Endothelial cell of umbilical vein (primary cell): ENCODE results near the gene KCNH6. TPM values are rescaled to one million over a fixed set of nuclear protein-coding genes. Genes with fewer than 3 reads are reported as not detected.

ENCODE experiments used
- BruUV-seq: library from RNA; stranded (reverse); fragments of 400-500 nt; replicated peaks from 2 replicates; lab custom pipeline; 2021; lab: Mats Ljungman, UMichigan
- CTCF ChIA-PET: fragments of 300-600, 350-600 bp; sonication (Branson Sonifier 250); formaldehyde crosslinking; loops from one replicate; lab custom pipeline; 2021; ENCODE audit warnings: antibody characterized with exemption, inconsistent platforms; lab: Charles Lee
- POLR2A ChIA-PET: fragments of 300-600, 350-600 bp; sonication (Branson Sonifier 250); formaldehyde crosslinking; loops from one replicate; lab custom pipeline; 2021; ENCODE audit warnings: antibody characterized with exemption, inconsistent platforms; lab: Charles Lee
- DNase-seq: peaks from one replicate; pipeline ENCODE4 v3.0.0-alpha.2; 2011; ENCODE audit warnings: low read depth, low spot score
- FAIRE-seq: peaks from 2 replicates; lab custom pipeline; 2011; peaks lifted over from hg19 to GRCh38; lab: Jason Lieb, UNC
- H2AFZ ChIP-seq: 2 replicates; pipeline ENCODE4 v1.6.0; 2012; ENCODE audit warnings: low read depth, low read length, control low read depth, inconsistent platforms
- H3K27ac ChIP-seq: 2 replicates; pipeline ENCODE4 v1.5.1; 2011; ENCODE audit warnings: low read depth, mild to moderate bottlenecking, control low read depth, low read length, moderate library complexity; ENCODE audit not compliant: insufficient read depth
- H3K27me3 ChIP-seq, 2 experiments: 2 replicates each; pipeline versions ENCODE4 v1.6.0 to v1.6.1; 2011; ENCODE audit warnings: low read length in 2 of 2, mixed read lengths in 1 of 2; ENCODE audit not compliant: control insufficient read depth in 2 of 2, insufficient read depth in 2 of 2
- H3K36me3 ChIP-seq, 2 experiments: 2 replicates in 1 of 2; 3 replicates in 1 of 2; pipeline ENCODE4 v1.5.1; 2011; ENCODE audit warnings: low read length in 2 of 2, mild to moderate bottlenecking in 1 of 2, moderate library complexity in 1 of 2; ENCODE audit not compliant: control insufficient read depth in 2 of 2, insufficient read depth in 2 of 2; ENCODE audit errors: extremely low read depth in 1 of 2
- H3K4me1 ChIP-seq: 3 replicates; pipeline ENCODE4 v1.5.1; 2011; ENCODE audit warnings: mild to moderate bottlenecking, low read length; ENCODE audit not compliant: control insufficient read depth, insufficient read depth; ENCODE audit errors: extremely low read depth
- H3K4me2 ChIP-seq: 2 replicates; pipeline ENCODE4 v1.6.1; 2011; ENCODE audit warnings: low read length, control low read depth, mixed read lengths; ENCODE audit not compliant: insufficient read depth
- H3K4me3 ChIP-seq, 3 experiments: fragments of 200-600 bp in 1 of 3; sonication (generic), shearing (Covaris generic) in 1 of 3; replicated peaks in 1 of 3; 2 replicates each; pipeline ENCODE4 v1.5.1; 2011 to 2016; ENCODE audit warnings: control low read depth in 3 of 3, low read length in 3 of 3, mild to moderate bottlenecking in 2 of 3, inconsistent platforms in 1 of 3, low read depth in 1 of 3, moderate library complexity in 1 of 3; ENCODE audit not compliant: insufficient read depth in 1 of 3
- H3K79me2 ChIP-seq: 2 replicates; pipeline ENCODE4 v1.6.0; 2012; ENCODE audit warnings: low read length, inconsistent platforms; ENCODE audit not compliant: control insufficient read depth, insufficient read depth
- H3K9ac ChIP-seq: replicated peaks from 2 replicates; pipeline ENCODE3; 2011; ENCODE audit warnings: low read length, control low read depth; ENCODE audit not compliant: insufficient read depth; ENCODE audit errors: extremely low read depth
- H3K9me1 ChIP-seq: replicated peaks from 3 replicates; pipeline ENCODE4 v1.6.0; 2011; ENCODE audit warnings: mild to moderate bottlenecking, low read length; ENCODE audit not compliant: control insufficient read depth, insufficient read depth; ENCODE audit errors: extremely low read depth
- H3K9me3 ChIP-seq: replicated peaks from 2 replicates; pipeline ENCODE4 v1.5.1; 2012; ENCODE audit warnings: low read length, inconsistent platforms; ENCODE audit not compliant: control insufficient read depth, insufficient read depth
- H4K20me1 ChIP-seq: replicated peaks from 2 replicates; pipeline ENCODE3; 2011; ENCODE audit warnings: mild to moderate bottlenecking, low read length; ENCODE audit not compliant: control insufficient read depth, insufficient read depth; ENCODE audit errors: extremely low read depth
- EZH2 ChIP-seq: IDR thresholded peaks from 2 replicates; pipeline ENCODE4 v1.6.1; 2012; ENCODE audit warnings: borderline replicate concordance, low read depth, mild to moderate bottlenecking, moderate library complexity, low read length, inconsistent platforms; ENCODE audit not compliant: severe bottlenecking
- POLR2A ChIP-seq: IDR thresholded peaks from 2 replicates; pipeline ENCODE4 v1.6.1; 2012; ENCODE audit warnings: low read depth, mild to moderate bottlenecking, control low read depth, low read length
- dilution Hi-C: fragments of 300-500 bp; cut with MboI; formaldehyde crosslinking; loops from one replicate; pipeline ENCODE4 v1.15.0; 2019; ENCODE audit warnings: low sequenced_read_pairs; ENCODE audit not compliant: extremely low pct_ligation_motif_present
- intact Hi-C: fragments of 100-400 bp; cut with micrococcal nuclease; formaldehyde crosslinking; loops from one replicate; pipeline ENCODE4 v1.10.0; 2022
- polyA plus RNA-seq, 4 experiments: library from polyadenylated mRNA; depleted of rRNA in 3 of 4; stranded (reverse) in 3 of 4; unstranded in 1 of 4; fragments of >200 nt; gene quantifications; 2 replicates each; pipeline versions ENCODE4 v1.2.1 to v1.2.3, GENCODE V29; 2011 to 2012; ENCODE audit warnings: missing spikeins in 1 of 4
- small RNA-seq: library from RNA; depleted of rRNA; stranded (forward); fragments of <200 nt; gene quantifications from one replicate; pipeline ENCODE3, GENCODE V24; 2012; ENCODE audit warnings: low replicate concordance, low read depth; ENCODE audit not compliant: insufficient read depth, insufficient read length
- total RNA-seq: library from RNA; stranded (reverse); gene quantifications from 2 replicates; pipeline ENCODE4 v1.2.3, GENCODE V29; 2021
- TF ChIP-seq, protein P1 (sequence below): IDR thresholded peaks from 2 replicates; pipeline ENCODE4 v1.6.1; 2011; ENCODE audit not compliant: insufficient read depth, insufficient read length

The KCNH6 gene
- total and polyA plus RNA-seq, 2 donors (not counting 3 experiments of a cell fraction or from before 2014, with no cell fraction given), result 0.07 TPM; not detected in 1

DNA sequence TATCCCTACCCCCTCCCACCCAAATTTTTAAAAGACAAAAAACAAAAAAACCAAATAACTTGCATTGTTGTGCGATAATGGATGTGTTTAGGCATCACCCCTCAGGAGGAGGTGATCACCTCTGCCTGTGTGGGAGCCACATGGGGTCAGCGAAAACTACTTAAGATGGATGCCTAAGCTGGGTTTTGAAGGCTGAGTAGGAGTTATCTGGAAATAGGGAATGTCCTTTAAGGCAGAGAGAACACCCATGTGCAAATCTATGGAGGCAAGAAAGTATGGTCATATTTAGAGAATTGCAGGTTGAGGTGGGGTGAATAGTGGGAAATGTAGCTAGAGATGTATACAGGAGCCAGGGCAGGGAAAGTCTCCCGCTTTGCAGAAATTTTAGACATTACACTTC is 72.0 kb downstream of the KCNH6 start:
- H3K4me3 ChIP-seq, result no peak overlapping the region
- DNase-seq (no peak), FAIRE-seq (no peak)
- H3K9me3 ChIP-seq, result no peaks in the 10 kb centered on the region
- H3K9ac ChIP-seq, result no peak overlapping the region
- no peaks in the 10 kb centered on the region for H3K27me3 ChIP-seq
- no peak overlapping the region for H3K27ac ChIP-seq
- H3K9me1 ChIP-seq, result no peaks in the 10 kb centered on the region
- no peaks in the 10 kb centered on the region for H3K79me2 ChIP-seq
- POLR2A ChIA-PET, result no interaction called here
- no peak overlapping the region for H2AFZ ChIP-seq
- H3K36me3 ChIP-seq, result peaks cover 6 to 15% of the 10 kb centered on the region in 2 experiments
- no TSS peak for BruUV-seq
- peaks cover 19% of the 10 kb centered on the region for H3K4me1 ChIP-seq
- CTCF ChIA-PET, result interaction anchor here (0.7 to 2.8 kb wide), 2 partner anchors 154 to 170 kb away, joined by 3 to 12 read pairs; no protein-coding TSS in a partner anchor
- intact Hi-C loops (no loop called here), dilution Hi-C loops (no loop called here)
- no peaks in the 10 kb centered on the region for H4K20me1 ChIP-seq
- TF ChIP-seq EZH2, result no peak
- no peak for TF ChIP-seq POLR2A
- TF ChIP-seq, protein P1, sequence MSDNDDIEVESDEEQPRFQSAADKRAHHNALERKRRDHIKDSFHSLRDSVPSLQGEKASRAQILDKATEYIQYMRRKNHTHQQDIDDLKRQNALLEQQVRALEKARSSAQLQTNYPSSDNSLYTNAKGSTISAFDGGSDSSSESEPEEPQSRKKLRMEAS, result no peak
- H3K4me2 ChIP-seq, result no peak overlapping the region

Small RNA genes within 50 kb of the gene (small RNA-seq; reads per million reads assigned to genes)
- gene RNU6-288P, result not detected

Other genes with a start within 250 kb of the KCNH6 start
- gene CYB561, start 77.1 kb upstream of the KCNH6 start, total RNA-seq, result 71.1 and 72.4 TPM in 2 replicates
- 34.9 and 45.1 TPM in 2 replicates for gene CYB561, start 77.1 kb upstream of the KCNH6 start, polyA plus RNA-seq
- 207 and 226 TPM in 2 replicates for gene ACE, start 46.3 kb upstream of the KCNH6 start, total RNA-seq
- gene ACE, start 46.3 kb upstream of the KCNH6 start, polyA plus RNA-seq, result 63.4 and 72.3 TPM in 2 replicates
- gene DCAF7, start 27.1 kb downstream of the KCNH6 start, total RNA-seq, result 89.6 and 100 TPM in 2 replicates
- gene DCAF7, start 27.1 kb downstream of the KCNH6 start, polyA plus RNA-seq, result 82.8 and 88.2 TPM in 2 replicates
- gene TACO1, start 77.5 kb downstream of the KCNH6 start, total RNA-seq, result 26.1 and 31.7 TPM in 2 replicates
- 23.9 and 24.7 TPM in 2 replicates for gene TACO1, start 77.5 kb downstream of the KCNH6 start, polyA plus RNA-seq
- gene MAP3K3, start 99.1 kb downstream of the KCNH6 start, total RNA-seq, result 81.0 and 91.4 TPM in 2 replicates
- 47.4 and 56.6 TPM in 2 replicates for gene MAP3K3, start 99.1 kb downstream of the KCNH6 start, polyA plus RNA-seq
- 69.0 TPM in 2 replicates for gene LIMD2, start 176.8 kb downstream of the KCNH6 start, total RNA-seq
- gene LIMD2, start 176.8 kb downstream of the KCNH6 start, polyA plus RNA-seq, result 83.9 and 99.9 TPM in 2 replicates
- 47.0 and 49.6 TPM in 2 replicates for gene STRADA, start 218.4 kb downstream of the KCNH6 start, total RNA-seq
- gene STRADA, start 218.4 kb downstream of the KCNH6 start, polyA plus RNA-seq, result 53.6 and 55.1 TPM in 2 replicates